IMR-90 (cell line): ENCODE data around the gene TMEM219. TPM values are rescaled to one million over a fixed set of nuclear protein-coding genes. Genes with fewer than 3 reads are reported as not detected.

Experiments used
- ATAC-seq: fragments of 200-7000 bp; cut with Tn5 transposase; 2 replicates; pipeline ENCODE4 v1.9.1; 2020; ENCODE audit warnings: low read depth, mild to moderate bottlenecking, moderate library complexity
- BruUV-seq: library from RNA; stranded (reverse); fragments of 400-500 nt; replicated peaks from 2 replicates; lab custom pipeline; 2021; lab: Mats Ljungman, UMichigan
- CTCF ChIA-PET: fragments of 300-600 bp; formaldehyde crosslinking; extraction: SDS; loops from one replicate; lab custom pipeline; 2021; ENCODE audit warnings: antibody characterized with exemption; lab: Yijun Ruan, JAX
- POLR2A ChIA-PET: fragments of 300-600 bp; sonication (Branson Sonifier 250); formaldehyde crosslinking; loops from one replicate; lab custom pipeline; 2022; ENCODE audit warnings: antibody characterized with exemption; ENCODE audit not compliant: unreplicated experiment; lab: Charles Lee
- DNase-seq: peaks from one replicate; pipeline ENCODE4 v3.0.0; 2013
- H2AFZ ChIP-seq: replicated peaks from 2 replicates; pipeline ENCODE3; 2013; ENCODE audit warnings: low read length, mild to moderate bottlenecking; ENCODE audit not compliant: poor library complexity
- H2AK5ac ChIP-seq: 2 replicates; pipeline ENCODE4 v1.6.1; 2013; ENCODE audit warnings: low read depth, low read length, inconsistent platforms
- H2AK9ac ChIP-seq: replicated peaks from 2 replicates; pipeline ENCODE3; 2013; ENCODE audit warnings: mild to moderate bottlenecking, low read depth, low read length, moderate library complexity; ENCODE audit not compliant: poor library complexity
- H2BK120ac ChIP-seq: 2 replicates; pipeline ENCODE4 v1.6.1; 2013; ENCODE audit warnings: low read depth, low read length, inconsistent platforms
- H2BK15ac ChIP-seq: 3 replicates; pipeline ENCODE4 v1.6.1; 2013; ENCODE audit warnings: low read depth, low read length, inconsistent platforms
- H2BK20ac ChIP-seq: 2 replicates; pipeline ENCODE4 v1.6.1; 2013; ENCODE audit warnings: low read depth, mild to moderate bottlenecking, inconsistent platforms, low read length, moderate library complexity
- H2BK5ac ChIP-seq: 2 replicates; pipeline ENCODE4 v1.6.1; 2013; ENCODE audit warnings: mild to moderate bottlenecking, low read depth, low read length, inconsistent platforms; ENCODE audit not compliant: poor library complexity, severe bottlenecking
- H3K14ac ChIP-seq: replicated peaks from 2 replicates; pipeline ENCODE4 v1.6.1; 2013; ENCODE audit warnings: low read depth, low read length, inconsistent platforms
- H3K18ac ChIP-seq: 2 replicates; pipeline ENCODE4 v1.6.1; 2013; ENCODE audit warnings: low read depth, low read length, control low read depth
- H3K23ac ChIP-seq: 2 replicates; pipeline ENCODE4 v1.6.1; 2013; ENCODE audit warnings: low read depth, low read length, inconsistent platforms
- H3K27ac ChIP-seq: 2 replicates; pipeline ENCODE4 v1.5.1; 2013; ENCODE audit warnings: mild to moderate bottlenecking, control low read depth, low read length; ENCODE audit not compliant: insufficient read depth
- H3K27me3 ChIP-seq: 2 replicates; pipeline ENCODE4 v1.6.1; 2013; ENCODE audit warnings: low read length; ENCODE audit not compliant: control insufficient read depth, insufficient read depth
- H3K36me3 ChIP-seq: 2 replicates; pipeline ENCODE4 v1.6.1; 2013; ENCODE audit warnings: low read length, mixed read lengths; ENCODE audit not compliant: control insufficient read depth, insufficient read depth
- H3K4ac ChIP-seq: 2 replicates; pipeline ENCODE4 v1.6.1; 2013; ENCODE audit warnings: low read depth, low read length, inconsistent platforms
- H3K4me1 ChIP-seq: 2 replicates; pipeline ENCODE4 v1.6.1; 2013; ENCODE audit warnings: low read length, mixed read lengths; ENCODE audit not compliant: control insufficient read depth, insufficient read depth
- H3K4me2 ChIP-seq: 2 replicates; pipeline ENCODE4 v1.6.1; 2013; ENCODE audit warnings: low read depth, mild to moderate bottlenecking, control low read depth, low read length, moderate library complexity
- H3K4me3 ChIP-seq: 2 replicates; pipeline ENCODE4 v1.5.1; 2013; ENCODE audit warnings: low read depth, mild to moderate bottlenecking, control low read depth, low read length, moderate library complexity; ENCODE audit not compliant: insufficient read depth
- H3K56ac ChIP-seq: 2 replicates; pipeline ENCODE4 v1.6.1; 2013; ENCODE audit warnings: low read length, inconsistent platforms; ENCODE audit not compliant: insufficient read depth; ENCODE audit errors: extremely low read depth
- H3K79me1 ChIP-seq, 2 experiments: 2 replicates each; pipeline ENCODE4 v1.6.1; 2013; ENCODE audit warnings: low read length in 2 of 2, inconsistent platforms in 1 of 2, low read depth in 1 of 2
- H3K9ac ChIP-seq: 2 replicates; pipeline ENCODE4 v1.6.1; 2013; ENCODE audit warnings: low read depth, low read length, control low read depth
- H3K9me1 ChIP-seq: 2 replicates; pipeline ENCODE4 v1.6.1; 2013; ENCODE audit warnings: low read length, inconsistent platforms; ENCODE audit not compliant: insufficient read depth
- H3K9me3 ChIP-seq: 2 replicates; pipeline ENCODE4 v1.6.1; 2013; ENCODE audit warnings: low read length; ENCODE audit not compliant: control insufficient read depth, insufficient read depth
- H4K20me1 ChIP-seq: 2 replicates; pipeline ENCODE4 v1.6.1; 2013; ENCODE audit warnings: low read length, inconsistent platforms; ENCODE audit not compliant: insufficient read depth
- H4K5ac ChIP-seq: 2 replicates; pipeline ENCODE4 v1.6.1; 2013; ENCODE audit warnings: mild to moderate bottlenecking, low read depth, low read length, control low read depth
- H4K8ac ChIP-seq, 2 experiments: 2 replicates each; pipeline ENCODE4 v1.6.1; 2013; ENCODE audit warnings: low read depth in 2 of 2, low read length in 2 of 2, control low read depth in 1 of 2, inconsistent platforms in 1 of 2
- H4K91ac ChIP-seq: 2 replicates; pipeline ENCODE4 v1.6.1; 2013; ENCODE audit warnings: low read depth, low read length, inconsistent platforms; ENCODE audit not compliant: insufficient read depth
- CHD1 ChIP-seq: IDR thresholded peaks from 2 replicates; pipeline ENCODE4 v1.6.1; 2012; ENCODE audit warnings: low read depth, low read length, improper control_type of control experiment
- NFE2L2 ChIP-seq: fragments of 150-350 bp; IDR thresholded peaks from 2 replicates; pipeline ENCODE4 v1.6.1; 2016; ENCODE audit warnings: low read depth, mild to moderate bottlenecking, low read length
- POLR2A ChIP-seq: IDR thresholded peaks from 2 replicates; pipeline ENCODE4 v1.6.1; 2012; ENCODE audit warnings: mild to moderate bottlenecking, low read depth, low read length
- RAD21 ChIP-seq: IDR thresholded peaks from 2 replicates; pipeline ENCODE4 v1.6.1; 2012; ENCODE audit warnings: low read length, improper control_type of control experiment
- RCOR1 ChIP-seq: IDR thresholded peaks from 2 replicates; pipeline ENCODE4 v1.6.1; 2012; ENCODE audit warnings: mild to moderate bottlenecking, low read length, improper control_type of control experiment; ENCODE audit not compliant: insufficient replicate concordance
- WGBS, 2 experiments: methylation state at CpG; one replicate each; pipeline versions ENCODE4 v1.1.5 to v1.1.7; 2013; ENCODE audit warnings: missing lambda C conversion rate in 2 of 2; ENCODE audit not compliant: insufficient read length in 1 of 2; ENCODE audit errors: extremely low coverage in 2 of 2; 5-methylcytosine and 5-hydroxymethylcytosine counted together
- dilution Hi-C: fragments of 300-500 bp; cut with HindIII; formaldehyde crosslinking; loops from one replicate; pipeline ENCODE4 v1.14.3; 2018; ENCODE audit warnings: low sequenced_read_pairs; ENCODE audit not compliant: unreplicated experiment
- in situ Hi-C: fragments of 300-500 bp; cut with MboI; formaldehyde crosslinking; loops from 3 replicates; pipeline ENCODE4 v1.14.3; 2019; ENCODE audit warnings: low sequenced_read_pairs, inconsistent platforms, mixed read lengths
- intact Hi-C: fragments of 100-400 bp; cut with micrococcal nuclease; formaldehyde crosslinking; loops from 2 replicates; pipeline ENCODE4 v1.10.0; 2022
- polyA plus RNA-seq, 3 experiments: library from polyadenylated mRNA; depleted of rRNA; stranded (reverse); fragments of >200 nt; gene quantifications; 2 replicates each; pipeline ENCODE4 v1.2.3, GENCODE V29; 2012; ENCODE audit warnings: low replicate concordance in 1 of 3
- total RNA-seq: library from RNA; depleted of rRNA; stranded (reverse); fragments of >200 nt; gene quantifications from 2 replicates; pipeline ENCODE4 v1.2.3, GENCODE V29; 2012

Gene TMEM219
- total and polyA plus RNA-seq, 2 of the 4 experiments (the other 2 are of a cell fraction), result 47.0 to 95.3 TPM

DNA sequence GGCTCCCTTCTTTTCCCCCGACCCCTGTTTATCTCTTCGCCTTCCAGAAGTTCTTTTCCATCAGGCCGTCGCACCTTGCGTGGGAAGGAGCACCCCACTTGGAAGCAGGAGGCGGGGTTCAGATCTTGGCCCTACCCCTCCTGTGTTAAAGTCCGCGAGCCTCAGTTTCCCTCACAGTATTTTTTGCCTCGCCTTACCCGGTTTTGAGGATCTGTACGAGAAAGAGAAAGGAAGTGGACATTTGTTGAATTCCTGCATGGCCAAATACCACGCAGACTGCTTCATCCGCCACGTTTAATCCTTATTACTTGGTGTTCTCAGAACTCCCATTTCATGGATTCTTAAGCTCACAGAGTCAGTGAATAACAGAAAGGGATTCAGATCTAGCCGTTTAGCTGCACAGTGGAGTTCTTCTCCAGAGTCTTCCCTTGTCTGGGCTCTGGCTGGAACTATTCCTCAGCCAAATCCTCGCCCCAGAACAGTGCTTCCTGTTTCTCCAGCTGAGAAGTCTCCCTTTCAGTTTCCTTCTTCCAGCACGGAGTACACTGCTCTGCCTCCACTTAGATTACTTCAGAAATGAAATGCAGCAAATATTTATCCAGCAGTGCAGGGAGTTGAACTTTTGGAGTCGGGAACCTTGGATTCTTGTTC is 590 bp downstream of the TMEM219 start:
- H4K91ac ChIP-seq, result peak overlapping the region; percentile 82
- ATAC-seq, result peak; percentile 10
- H2BK20ac ChIP-seq, result peak overlapping the region; percentile 38; the same call in 1 of the 2 replicates
- H3K36me3 ChIP-seq, result peaks cover 5% of the 10 kb centered on the region
- H3K27me3 ChIP-seq, result no peaks in the 10 kb centered on the region
- dilution Hi-C loops (no loop called here), in situ Hi-C loops (no loop called here), intact Hi-C loops (no loop called here)
- peak overlapping the region; percentile 76 for H2BK5ac ChIP-seq
- H3K79me1 ChIP-seq, result peaks cover 12 to 25% of the 10 kb centered on the region in 2 experiments; a peak in 3 of 4 replicates
- no peaks in the 10 kb centered on the region for H4K20me1 ChIP-seq
- ChIA-PET POLR2A (interaction anchor here (0.6 to 2.0 kb wide), 5 partner anchors 11 to 114 kb away, joined by 3 to 8 read pairs (median 5); partner anchors contain the start of genes SEZ6L2 and TAOK2), CTCF (interaction anchor here (0.8 kb wide), 1 partner anchor 11 kb away, joined by 3 read pairs; the partner anchor contains the start of gene TAOK2)
- H3K4me1 ChIP-seq, result peaks cover 8% of the 10 kb centered on the region
- peak overlapping the region; percentile 58 for H2BK15ac ChIP-seq
- peak overlapping the region; percentile 9; the same call in 1 of the 2 replicates for H2BK120ac ChIP-seq
- no peak for TF ChIP-seq CHD1
- TF ChIP-seq RCOR1, result no peak
- TF ChIP-seq RAD21, result no peak
- TF ChIP-seq POLR2A, result peak; percentile 20; the same call in 1 of the 2 replicates
- TF ChIP-seq NFE2L2, result no peak
- peak overlapping the region; percentile 99 for H2AK9ac ChIP-seq
- H3K9me1 ChIP-seq, result peaks cover 5% of the 10 kb centered on the region; the same call in 1 of the 2 replicates
- TSS peak; percentile 76 for BruUV-seq
- WGBS, 2 experiments, result 40% methylated on average over 1 of the region's 18 CpGs; no CpG with 5 or more reads in 1 of the 2 experiments
- no peaks in the 10 kb centered on the region for H3K9me3 ChIP-seq
- peak overlapping the region; percentile 93 for H2AK5ac ChIP-seq
- H2AFZ ChIP-seq, result peak overlapping the region; percentile 97
- H3K9ac ChIP-seq, result peak overlapping the region; percentile 94
- peak overlapping the region; percentile 95 for H3K14ac ChIP-seq
- H3K27ac ChIP-seq, result peak overlapping the region; percentile 81
- H4K5ac ChIP-seq, result peak overlapping the region; percentile 95
- peak overlapping the region; percentile 98 for H3K4me2 ChIP-seq
- peak; percentile 27 for DNase-seq
- peak overlapping the region; percentile 78 to 88 for H4K8ac ChIP-seq
- peak overlapping the region; percentile 80 for H3K4ac ChIP-seq
- peak overlapping the region; percentile 92 for H3K56ac ChIP-seq
- H3K4me3 ChIP-seq, result peak overlapping the region; percentile 55
- H3K18ac ChIP-seq, result peak overlapping the region; percentile 79
- peak overlapping the region; percentile 98 for H3K23ac ChIP-seq
